Eye (tissue), 1 donor: ENCODE results near the gene DGKD.

Source experiments
- DNase-seq: peaks from one replicate; pipeline ENCODE4 v3.0.0-alpha.2; 2015

The DGKD gene

DNA sequence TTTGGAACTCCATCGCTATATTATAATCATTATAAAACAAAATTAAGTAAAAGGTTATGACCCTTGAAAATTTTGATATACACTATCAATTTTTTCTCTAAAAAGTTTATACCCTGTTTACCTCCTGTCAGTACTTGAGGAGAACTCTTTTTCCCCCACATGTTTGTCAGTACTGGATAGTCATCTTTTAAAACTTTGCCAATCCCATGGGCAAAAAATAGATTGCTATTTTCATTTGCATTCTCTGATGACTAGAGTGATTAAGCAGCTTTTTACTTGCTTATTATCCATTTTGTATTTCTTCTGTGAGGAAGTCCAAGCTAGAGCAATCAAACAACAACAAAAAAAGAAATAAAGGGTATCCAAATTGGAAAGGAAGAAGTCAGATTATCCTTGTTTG lies 76.4 kb downstream of the DGKD start:
- DNase-seq, result no peak

DNA sequence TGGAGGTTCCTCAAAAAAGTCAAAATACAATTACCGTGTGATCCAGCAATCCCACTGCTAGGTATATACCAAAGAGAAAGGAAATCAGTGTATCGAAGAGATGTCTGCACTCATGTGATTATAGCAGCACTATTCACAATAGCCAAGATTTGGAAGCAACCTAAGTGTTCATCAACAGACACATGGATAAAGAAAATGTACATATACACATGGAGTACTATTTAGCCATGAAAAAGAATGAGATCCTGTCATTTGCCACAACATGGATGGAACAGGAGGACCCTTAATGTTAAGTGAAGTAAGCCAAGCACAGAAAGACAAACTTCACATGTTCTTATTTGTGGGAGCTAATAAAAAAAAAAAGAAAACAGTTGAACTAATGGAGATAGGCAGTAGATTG lies 78.7 kb downstream of the DGKD start:
- DNase-seq, result no peak

DNA sequence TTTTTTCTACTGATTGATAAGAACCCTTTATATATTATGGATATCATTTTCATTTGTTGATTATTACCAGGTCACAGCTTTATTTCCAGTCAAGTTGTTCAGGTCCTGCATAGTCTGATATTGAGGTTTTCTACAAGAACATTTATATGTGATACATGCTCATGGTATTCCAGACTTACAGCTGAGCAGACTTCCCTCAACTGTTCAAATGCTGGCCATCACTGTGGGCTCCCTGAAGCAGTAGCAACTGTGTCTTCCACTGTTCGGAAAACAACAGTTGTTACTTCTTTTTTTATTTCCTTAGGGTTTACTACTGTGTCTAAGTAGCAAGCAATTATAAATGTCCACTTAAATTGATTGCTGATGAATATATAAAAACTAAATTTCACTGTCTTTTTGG lies 79.5 kb downstream of the DGKD start:
- no peak for DNase-seq

DNA sequence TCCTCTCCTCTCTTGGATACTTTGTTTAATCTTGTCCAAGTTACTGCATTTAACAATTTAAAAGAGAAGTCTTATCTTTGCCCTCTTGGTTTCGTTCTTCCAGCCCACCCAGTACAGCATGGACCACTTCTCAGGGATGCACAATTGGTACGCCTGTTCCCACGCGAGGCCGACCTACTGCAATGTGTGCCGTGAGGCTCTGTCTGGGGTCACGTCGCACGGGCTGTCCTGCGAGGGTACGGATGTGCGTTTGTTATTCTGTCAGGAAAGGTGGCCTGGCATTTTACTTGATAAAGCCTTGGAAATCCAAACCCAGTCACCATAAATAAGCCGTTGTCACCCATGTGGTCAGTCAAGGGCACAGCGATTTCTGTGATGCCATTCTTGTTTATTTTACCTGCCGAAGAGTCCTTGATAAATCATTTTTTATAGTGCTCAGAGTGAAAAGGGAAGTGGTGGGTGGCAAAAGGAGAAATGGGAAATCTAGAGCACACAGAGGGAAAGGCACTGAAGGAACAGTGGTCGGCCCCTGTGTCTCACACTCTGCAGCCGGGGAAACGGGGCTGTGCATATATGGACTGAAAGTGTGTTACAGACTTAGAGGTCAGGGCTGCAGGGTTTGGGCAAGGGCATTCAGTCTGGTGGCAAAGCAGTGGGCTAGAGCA lies 80.5 kb downstream of the DGKD start:
- no peak for DNase-seq

DNA sequence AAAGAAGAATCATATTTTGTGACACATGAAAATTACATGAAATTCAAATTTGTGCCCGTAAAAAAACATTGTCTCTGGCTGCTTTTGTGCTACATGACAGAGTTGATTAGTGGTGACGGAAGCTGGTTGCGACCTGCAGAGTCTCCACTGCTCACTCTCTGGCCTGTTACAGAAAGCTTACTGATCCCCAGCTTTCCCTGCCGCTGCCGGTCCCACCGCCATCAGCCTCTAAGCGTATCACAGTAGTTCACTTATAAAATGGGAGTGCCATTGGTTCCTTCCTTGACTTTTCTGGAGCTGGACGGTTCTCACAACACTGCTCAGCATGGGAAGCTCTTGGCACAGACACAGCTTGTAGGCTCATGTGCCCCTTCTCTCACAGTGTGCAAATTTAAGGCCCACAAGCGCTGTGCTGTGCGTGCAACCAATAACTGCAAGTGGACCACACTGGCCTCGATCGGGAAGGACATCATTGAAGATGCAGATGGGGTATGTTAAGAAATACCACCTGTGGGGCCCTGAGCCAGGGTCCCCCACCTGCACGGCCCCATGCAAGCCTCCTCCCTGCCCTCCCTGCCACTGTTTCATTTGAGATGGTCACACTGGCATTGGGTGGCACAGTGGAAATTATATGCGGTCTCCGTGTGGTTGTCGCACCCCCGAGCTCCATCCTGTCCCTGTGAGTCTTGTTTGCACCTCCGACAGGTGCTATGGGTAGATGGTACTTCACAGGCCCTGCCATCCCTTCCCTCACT lies 81.3 kb downstream of the DGKD start:
- DNase-seq, result peak; percentile 57

DNA sequence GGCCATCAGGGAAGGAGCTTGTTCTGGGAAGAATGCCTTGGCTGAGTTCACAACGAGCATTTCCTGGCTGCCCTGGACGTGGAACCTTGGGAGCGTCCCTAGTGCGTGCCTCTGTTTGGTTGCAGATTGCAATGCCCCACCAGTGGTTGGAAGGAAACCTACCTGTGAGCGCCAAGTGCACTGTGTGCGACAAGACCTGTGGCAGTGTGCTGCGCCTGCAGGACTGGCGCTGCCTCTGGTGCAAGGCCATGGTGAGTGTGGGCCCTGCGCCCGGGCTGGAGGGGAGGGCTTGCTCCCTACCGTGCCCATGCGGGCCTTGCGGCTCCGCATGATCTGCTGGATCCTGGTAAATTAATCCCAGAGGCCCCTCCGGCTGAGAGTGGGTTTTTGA lies 81.9 kb downstream of the DGKD start:
- DNase-seq, result no peak

DNA sequence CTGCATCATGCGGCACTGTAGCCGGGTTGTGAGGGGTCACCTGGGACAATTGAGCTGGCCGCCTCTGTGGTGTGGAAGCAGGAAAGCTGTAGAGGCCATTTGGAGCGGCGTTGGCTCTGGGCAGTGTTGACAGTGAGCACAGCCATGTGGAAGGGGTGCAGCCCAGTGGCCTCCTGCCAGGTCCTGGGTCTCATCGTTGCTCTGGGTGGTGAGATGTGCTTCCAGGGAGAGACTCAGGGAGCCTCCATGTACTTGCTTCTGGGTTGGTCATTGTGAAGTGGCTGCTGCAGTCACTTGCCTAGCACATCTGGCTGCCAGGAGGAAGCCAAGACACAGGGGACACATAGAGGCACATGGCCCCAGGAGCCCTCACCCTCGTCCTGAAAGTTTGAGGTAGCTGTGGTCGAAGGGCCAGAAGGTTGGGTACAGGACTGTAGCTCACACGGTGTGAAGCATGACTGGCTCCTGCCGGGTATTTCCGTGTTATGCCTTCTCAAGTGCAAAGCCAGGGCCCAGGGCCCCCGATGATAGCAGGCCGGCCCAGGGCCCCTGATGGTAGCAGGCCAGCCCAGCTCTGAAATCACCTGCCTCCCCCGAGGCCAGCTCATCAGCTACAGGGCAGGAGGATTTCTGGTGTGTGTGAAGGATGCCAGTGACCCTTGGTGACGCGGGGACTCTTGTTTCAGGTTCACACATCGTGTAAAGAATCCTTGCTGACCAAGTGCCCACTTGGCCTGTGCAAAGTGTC lies 82.6 kb downstream of the DGKD start:
- no peak for DNase-seq

DNA sequence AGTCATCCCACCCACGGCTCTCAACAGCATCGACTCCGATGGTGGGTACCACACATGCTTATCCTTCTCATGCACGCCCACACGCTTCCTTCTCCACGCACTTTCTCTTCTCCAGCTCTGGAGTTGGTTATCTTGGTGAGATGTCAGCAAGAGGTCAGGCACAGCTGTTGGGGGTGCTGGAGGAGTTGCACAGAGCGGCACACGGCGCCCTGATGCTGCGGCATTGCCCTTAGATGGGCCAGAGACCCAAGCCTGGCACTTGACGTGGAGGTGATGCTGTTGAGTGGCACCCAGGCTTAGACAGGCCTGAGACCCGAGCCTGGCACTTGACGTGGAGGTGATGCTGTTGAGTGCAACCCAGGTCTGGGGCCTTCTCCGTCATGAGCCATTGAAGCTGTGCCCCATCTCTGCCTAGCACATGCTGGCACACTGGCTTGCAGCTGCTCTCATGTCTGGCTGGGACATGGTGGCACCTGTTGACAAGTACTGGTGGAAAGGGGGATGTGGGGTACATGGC lies 83.2 kb downstream of the DGKD start:
- DNase-seq, result no peak

DNA sequence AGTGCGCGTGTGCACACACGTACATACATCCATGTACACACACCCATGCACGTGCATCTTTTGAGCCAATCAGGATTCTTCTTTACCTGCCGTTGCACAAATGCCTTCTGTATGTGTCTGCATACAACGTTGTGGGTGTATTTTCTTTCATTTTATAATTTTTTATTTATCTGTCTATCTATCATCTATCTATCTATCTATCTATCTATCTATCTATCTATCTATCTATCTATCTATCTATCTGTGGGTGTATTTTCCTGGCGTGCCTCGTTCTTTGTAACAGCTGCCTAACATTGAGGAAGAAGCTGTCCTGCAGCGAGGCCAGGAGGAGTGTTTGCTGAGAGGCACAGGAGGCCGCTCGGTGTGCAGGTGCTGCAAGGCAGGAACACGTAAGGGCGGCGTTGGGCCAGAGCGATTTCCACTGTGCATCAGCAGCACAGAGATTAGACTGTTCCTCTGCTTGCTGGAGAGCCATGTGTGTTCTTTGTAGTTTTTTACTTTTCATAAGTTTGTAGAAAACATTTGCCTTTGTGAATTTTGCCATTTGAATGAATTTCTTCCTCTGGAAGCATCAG lies 84.4 kb downstream of the DGKD start:
- no peak for DNase-seq

DNA sequence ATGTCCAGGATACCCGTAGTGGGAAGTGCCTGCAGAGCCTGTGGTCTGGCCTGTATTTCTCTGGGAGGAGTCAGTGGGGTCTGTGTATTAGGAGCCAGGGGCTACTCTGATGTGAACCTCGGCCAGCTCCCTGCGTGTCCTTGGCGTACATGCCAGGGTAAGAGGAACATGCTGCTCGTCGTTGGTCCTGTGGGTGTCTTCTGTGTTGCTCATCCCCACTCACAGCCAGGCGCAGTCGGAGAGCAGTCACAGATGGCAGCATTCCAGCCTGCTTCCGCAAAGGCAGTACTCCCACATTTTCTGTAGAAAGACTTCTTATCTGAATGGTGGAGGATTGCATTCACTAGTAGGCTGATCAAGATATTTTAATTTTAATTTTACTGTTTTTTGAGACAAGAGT lies 84.9 kb downstream of the DGKD start:
- DNase-seq, result no peak

DNA sequence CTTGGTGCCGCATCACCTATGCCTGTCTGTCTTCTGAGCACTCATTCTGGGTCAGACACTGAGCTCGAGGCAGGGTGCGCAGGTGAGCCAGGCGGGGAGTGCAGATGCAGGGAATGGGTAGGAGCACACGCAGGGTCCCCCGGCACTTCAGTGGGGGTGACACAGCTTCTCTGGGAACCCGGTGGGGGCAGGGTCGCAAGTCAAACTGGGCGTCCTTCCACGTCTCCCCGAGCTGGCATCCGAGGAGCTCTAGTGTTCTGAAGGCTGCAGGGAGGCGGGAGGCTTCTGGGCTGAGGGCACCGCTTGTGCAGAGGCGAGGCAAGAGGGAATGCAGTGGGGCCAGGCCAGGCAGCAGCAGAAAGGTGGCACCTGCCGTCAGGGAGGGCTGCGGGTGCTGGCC lies 86.0 kb downstream of the DGKD start:
- no peak for DNase-seq

DNA sequence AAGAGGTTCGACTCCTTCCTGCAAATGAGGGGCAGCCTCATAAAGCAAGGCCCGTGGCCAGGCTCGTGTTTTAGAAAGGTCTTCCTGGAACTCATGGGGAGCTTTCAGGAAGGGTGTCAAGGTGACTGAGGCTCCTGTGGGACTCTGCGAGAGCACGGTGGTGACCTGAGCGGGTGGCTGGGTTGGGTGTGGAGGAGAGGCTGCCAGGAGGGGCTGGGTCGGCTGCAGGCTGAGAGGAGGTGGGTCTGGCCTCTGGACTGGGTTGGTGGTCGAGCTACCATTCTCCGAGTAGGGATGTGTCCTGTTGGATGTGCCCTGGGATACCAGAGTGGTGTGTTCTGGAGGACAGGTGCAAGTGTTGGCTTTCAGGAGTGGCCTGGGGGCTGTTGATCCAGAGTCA lies 86.4 kb downstream of the DGKD start:
- no peak for DNase-seq

DNA sequence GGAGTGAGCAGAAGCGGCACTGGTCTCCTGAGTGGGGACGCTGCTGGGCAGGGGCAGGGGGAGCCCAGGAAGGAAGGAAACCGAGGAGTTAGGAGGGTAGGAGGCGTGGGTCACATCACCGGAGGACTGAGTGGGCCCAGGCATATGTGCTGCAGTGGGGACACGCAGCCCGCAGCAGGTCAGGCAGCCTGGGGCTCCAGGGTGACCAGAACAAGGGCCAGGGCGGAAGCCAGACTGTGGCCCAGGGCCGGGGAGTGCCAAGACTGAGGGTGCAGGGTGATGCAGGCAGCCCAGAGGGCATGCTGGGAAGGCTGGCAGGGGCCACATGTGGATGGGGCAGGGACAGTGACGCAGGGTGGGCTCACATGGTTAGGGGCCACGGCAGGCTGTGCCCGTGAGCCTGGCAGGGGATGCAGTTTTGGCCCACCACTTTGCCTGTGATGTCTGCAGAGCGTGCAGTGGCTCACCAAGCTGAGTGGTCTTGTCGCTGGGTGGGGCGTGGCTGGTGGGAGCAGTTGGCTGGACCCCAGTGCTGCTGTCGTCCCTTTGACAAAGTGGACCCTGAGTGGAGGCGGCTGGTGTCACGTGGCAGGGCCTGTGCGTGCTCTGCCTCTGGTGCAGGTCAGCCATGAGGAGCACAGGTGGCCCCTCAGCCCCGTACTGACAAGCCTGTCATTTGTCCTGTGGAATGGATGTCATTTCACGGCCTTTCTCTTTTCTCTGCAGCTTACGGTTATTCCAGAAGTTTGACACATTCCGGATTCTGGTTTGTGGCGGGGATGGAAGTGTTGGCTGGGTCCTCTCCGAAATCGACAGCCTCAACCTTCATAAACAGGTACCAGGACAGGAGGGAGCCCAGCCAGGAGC lies 87.1 kb downstream of the DGKD start:
- DNase-seq, result no peak

DNA sequence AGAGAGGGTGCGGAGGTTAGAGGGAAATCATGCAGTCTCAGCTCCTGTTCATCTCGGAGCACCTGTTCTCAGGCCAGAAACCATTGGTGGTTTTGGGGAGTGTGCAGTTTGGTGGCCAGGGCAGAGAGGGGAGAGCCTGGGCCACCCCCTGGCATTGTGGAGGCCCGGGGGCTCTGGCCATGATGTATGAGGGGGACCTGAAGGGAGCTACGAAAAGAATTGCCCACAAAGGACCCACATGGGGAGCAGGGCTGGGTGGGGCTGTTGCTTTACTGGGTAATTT lies 87.7 kb downstream of the DGKD start:
- no peak for DNase-seq

DNA sequence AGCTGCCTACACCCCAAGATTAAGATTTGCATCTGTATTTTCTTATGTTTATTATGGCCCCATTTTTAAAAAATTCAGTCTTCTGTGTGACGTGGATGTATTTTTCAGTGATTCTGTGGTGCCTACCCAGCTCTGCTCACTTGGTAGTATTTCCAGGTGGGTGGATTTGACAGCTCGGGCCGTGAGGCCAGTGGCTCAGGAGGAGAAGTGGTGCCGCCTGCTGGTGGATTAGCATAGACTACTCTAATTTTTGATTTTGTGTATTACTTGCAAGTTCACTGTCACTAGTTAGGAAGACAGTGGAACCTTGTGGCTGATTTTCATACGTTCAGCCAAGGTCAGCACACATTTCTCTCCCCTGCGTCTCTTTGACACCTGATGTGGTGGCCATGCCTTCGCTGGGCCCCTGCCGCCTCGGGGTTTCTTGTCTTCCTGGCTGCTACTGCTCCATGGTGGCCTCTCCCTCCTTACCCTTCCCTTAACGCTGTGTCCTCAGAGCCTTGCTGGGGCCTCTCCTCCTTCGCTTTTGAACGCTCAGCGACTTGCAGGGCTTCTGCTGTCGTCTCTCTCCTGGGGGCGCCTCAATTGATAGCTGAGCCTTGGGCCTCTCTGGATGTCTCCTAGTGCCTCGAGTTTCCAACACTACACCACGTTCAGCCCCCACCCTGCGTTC lies 89.4 kb downstream of the DGKD start:
- peak; percentile 91 for DNase-seq

DNA sequence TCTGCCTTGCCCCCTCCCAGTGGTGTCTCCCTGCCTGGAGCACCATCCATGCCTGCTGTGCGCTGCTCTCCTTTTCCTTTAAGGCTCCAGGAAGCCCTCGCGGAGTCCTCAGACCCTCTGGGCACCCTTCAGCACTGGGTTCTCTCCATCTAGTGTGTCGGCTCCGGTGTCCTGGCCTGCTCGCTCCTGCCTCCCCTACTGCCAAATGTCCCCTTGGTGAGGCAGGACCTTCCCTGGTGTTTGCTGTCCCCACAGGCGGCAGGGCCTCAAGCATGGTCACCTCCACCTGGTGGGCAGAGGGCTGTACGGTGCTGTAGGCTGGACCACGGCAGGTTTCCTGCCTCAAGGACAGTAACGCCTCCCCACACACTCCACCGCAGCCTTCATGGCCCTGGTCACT lies 90.2 kb downstream of the DGKD start:
- DNase-seq, result no peak

DNA sequence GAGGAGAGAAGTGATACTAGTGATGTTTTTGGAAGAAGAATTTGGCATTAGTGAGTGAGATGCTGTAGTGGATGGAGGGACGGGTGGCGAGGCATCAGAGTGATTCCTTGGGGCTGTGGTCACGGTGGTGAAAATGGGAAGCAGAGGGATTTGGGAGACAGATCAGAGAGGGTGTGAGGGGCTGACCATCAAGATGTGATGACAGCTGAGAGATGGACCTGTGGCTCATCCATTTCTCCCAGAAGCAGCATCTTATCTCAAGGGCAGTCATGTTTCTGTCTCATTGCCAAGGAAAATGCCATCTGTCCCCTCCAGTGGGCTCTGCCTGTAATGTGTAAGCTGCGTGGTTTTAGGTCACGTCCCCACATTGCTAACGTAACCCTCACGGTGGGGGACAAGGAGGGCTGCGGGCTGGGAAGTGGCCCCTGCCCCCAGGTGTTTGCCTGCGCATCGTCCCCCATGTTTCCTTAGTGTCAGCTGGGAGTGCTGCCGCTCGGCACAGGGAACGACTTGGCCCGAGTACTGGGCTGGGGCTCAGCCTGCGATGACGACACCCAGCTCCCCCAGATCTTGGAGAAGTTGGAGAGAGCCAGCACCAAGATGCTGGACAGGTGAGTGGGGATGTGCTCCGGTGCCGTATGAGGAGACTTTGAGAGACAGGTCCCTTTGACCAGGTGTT lies 91.0 kb downstream of the DGKD start:
- DNase-seq, result no peak

DNA sequence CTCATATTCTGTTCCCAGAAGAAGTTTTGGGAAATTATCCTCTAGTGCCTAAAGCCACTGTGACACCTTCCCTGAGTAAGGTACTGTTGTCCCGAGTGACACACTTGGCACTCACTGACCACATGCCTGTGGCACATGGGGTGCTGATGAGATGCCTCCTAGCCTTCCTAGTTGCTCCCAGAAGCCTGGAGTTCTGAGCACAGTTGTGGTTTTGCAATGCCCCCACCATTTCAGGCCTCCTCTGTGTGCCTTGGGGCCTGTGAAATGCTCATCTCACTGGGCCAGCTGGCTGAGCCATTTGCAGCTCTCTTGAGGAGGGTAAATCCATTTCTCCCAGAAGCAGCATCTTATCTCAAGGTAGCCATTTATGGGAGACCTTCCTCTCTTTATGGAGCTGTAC lies 91.8 kb downstream of the DGKD start:
- DNase-seq, result no peak

DNA sequence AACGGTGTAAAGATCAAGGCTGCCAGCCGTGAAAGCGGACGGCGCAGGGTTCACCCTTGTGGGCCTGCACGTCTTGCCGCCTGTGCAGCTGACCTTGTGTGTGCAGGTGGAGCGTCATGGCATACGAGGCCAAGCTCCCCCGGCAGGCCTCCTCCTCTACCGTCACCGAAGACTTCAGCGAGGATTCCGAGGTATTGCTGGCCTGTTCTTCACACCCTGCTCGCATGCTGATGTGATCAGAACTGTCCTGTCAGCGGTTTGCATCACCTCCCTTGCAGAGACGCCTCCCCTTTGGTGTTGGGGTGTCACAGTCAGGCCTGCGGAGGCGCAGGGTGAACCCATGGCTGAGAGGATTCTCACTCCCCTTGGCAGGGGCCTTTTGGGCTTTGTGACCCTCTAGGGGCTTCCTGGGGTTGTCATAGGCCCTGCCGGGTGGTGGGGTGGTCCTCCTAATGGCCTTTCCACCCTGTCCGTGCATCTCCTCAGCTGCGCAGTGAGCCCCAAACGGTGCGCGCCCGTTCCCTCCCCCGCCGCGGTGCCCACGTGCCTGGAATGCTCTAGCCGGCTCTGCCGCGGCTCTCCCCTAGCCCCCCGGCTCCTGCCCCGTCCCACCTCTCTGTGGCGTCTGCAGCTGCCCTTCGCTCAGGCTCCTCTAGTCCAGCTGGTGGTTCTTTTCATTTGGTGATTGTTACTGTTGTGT lies 92.5 kb downstream of the DGKD start:
- DNase-seq, result no peak

DNA sequence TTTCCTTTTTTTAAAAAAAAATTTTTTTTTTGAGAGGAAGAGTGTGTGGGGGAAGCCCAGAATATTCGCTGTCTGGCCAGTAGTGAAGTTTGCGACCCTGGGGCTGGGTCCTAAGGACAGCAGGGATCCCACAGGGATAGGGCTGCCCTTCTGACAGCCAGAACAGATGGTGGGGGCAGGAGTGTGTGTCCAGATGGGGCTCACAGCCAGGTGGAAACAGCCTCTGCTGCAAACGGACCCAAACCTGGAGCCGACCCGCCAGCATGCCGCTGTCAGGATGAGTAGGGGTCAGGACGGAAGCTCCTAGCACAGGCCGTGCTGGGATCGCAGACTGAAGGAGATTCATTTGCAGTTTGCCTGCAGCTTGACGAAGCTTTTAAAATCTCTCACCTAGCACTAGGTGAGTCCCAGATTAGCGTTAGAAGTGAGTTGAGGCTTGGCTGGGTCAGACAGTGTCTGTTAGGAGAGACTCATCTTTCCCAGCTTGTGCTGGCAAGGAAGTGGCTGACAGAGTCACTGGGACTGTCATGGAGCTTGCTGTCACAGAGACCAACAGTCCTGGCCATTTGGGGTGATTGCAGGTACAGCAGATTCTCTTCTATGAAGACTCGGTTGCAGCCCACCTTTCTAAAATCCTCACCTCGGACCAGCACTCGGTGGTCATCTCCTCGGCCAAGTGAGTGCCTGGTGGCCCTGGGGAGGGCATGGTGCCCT lies 93.4 kb downstream of the DGKD start:
- DNase-seq, result no peak
